Measurements from ENCODE around the gene GALNT9.
"Not testable (repeated sequence)": the region's sequence is repeated elsewhere in the genome, so short reads cannot be mapped to it uniquely, and the experiment has no call there.

GALNT9 gene

GRCh38 chr12:132264086-132265010 lies 65.0 kb downstream of the GALNT9 start:
- no peak for DNase-seq (ENCODE audit: low read depth)

- no peak for DNase-seq (ENCODE audit: low read depth)
Observed at GRCh38 chr12:132263451-132264049, 65.8 kb downstream of the GALNT9 start.

- DNase-seq (ENCODE audit: low read depth) = no peak
Observed at GRCh38 chr12:132263061-132263360, 66.4 kb downstream of the GALNT9 start.

GRCh38 chr12:132262256-132263060 lies 66.9 kb downstream of the GALNT9 start:
- DNase-seq (ENCODE audit: low read depth) = no peak

GRCh38 chr12:132261328-132262138 lies 67.9 kb downstream of the GALNT9 start:
- DNase-seq (ENCODE audit: low read depth) = no peak

GRCh38 chr12:132260721-132261120 lies 68.7 kb downstream of the GALNT9 start:
- no peak for DNase-seq (ENCODE audit: low read depth)

- DNase-seq (ENCODE audit: low read depth) = no peak
Observed at GRCh38 chr12:132259872-132260695, 69.3 kb downstream of the GALNT9 start.

GRCh38 chr12:132259364-132259871 lies 70.0 kb downstream of the GALNT9 start:
- DNase-seq (ENCODE audit: low read depth) = no peak

GRCh38 chr12:132258543-132258942 lies 70.8 kb downstream of the GALNT9 start:
- no peak for DNase-seq (ENCODE audit: low read depth)

- DNase-seq (ENCODE audit: low read depth) = no peak
Observed at GRCh38 chr12:132257955-132258490, 71.4 kb downstream of the GALNT9 start.

GRCh38 chr12:132257206-132257954 lies 72.0 kb downstream of the GALNT9 start:
- no peak for DNase-seq (ENCODE audit: low read depth)

GRCh38 chr12:132256646-132257045 lies 72.7 kb downstream of the GALNT9 start:
- no peak for DNase-seq (ENCODE audit: low read depth)

- DNase-seq (ENCODE audit: low read depth) = no peak
Observed at GRCh38 chr12:132255642-132256041, 73.7 kb downstream of the GALNT9 start.

- no peak for DNase-seq (ENCODE audit: low read depth)
Observed at GRCh38 chr12:132253698-132254480, 75.5 kb downstream of the GALNT9 start.

GRCh38 chr12:132252981-132253380 lies 76.4 kb downstream of the GALNT9 start:
- DNase-seq (ENCODE audit: low read depth) = not testable (repeated sequence)

GRCh38 chr12:132251741-132252490 lies 77.5 kb downstream of the GALNT9 start:
- DNase-seq (ENCODE audit: low read depth) = no peak

- DNase-seq (ENCODE audit: low read depth) = no peak
Observed at GRCh38 chr12:132251310-132251709, 78.1 kb downstream of the GALNT9 start.

- DNase-seq (ENCODE audit: low read depth) = no peak
Observed at GRCh38 chr12:132250707-132251106, 78.7 kb downstream of the GALNT9 start.
